CD4-positive, alpha-beta T cell (primary cell): ENCODE measurements around the gene LRRN3. TPM values are rescaled to one million over a fixed set of nuclear protein-coding genes. Genes with fewer than 3 reads are reported as not detected.

Experiments
- ATAC-seq: fragments of 200-7000 bp; cut with Tn5 transposase; one replicate; pipeline ENCODE4 v1.10.0; 2022; ENCODE audit warnings: mild to moderate bottlenecking; ENCODE audit not compliant: poor library complexity
- CTCF ChIA-PET: fragments of 350-600 bp; sonication (Branson Sonifier 250); formaldehyde crosslinking; loops from one replicate; lab custom pipeline; 2021; ENCODE audit warnings: antibody characterized with exemption, inconsistent platforms; lab: Charles Lee
- POLR2A ChIA-PET: fragments of 350-600 bp; sonication (Branson Sonifier 250); formaldehyde crosslinking; loops from one replicate; lab custom pipeline; 2021; ENCODE audit warnings: antibody characterized with exemption, inconsistent platforms; lab: Charles Lee
- DNase-seq, 14 experiments: peaks; one replicate each; pipeline ENCODE4 v3.0.0-alpha.2; 2013 to 2020; ENCODE audit warnings: mixed read lengths in 2 of 14
- H3K27ac ChIP-seq, 2 donors: one replicate each; pipeline versions ENCODE4 v1.5.1 to v1.7.0; 2013; ENCODE audit warnings: low read length in 2 of 2, low read depth in 1 of 2, mild to moderate bottlenecking in 1 of 2
- H3K27me3 ChIP-seq, 2 experiments: 1 replicate in 1 of 2; 2 replicates in 1 of 2; pipeline versions ENCODE4 v1.6.1 to v1.7.0; 2013; ENCODE audit warnings: low read length in 2 of 2, control low read depth in 1 of 2, mild to moderate bottlenecking in 1 of 2, moderate library complexity in 1 of 2; ENCODE audit not compliant: insufficient read depth in 2 of 2, control insufficient read depth in 1 of 2
- H3K36me3 ChIP-seq: one replicate; pipeline ENCODE4 v1.6.1; 2013; ENCODE audit warnings: low read length, control low read depth; ENCODE audit not compliant: insufficient read depth
- H3K4me1 ChIP-seq: one replicate; pipeline ENCODE4 v1.6.1; 2013; ENCODE audit warnings: low read length, control low read depth; ENCODE audit not compliant: insufficient read depth
- H3K4me3 ChIP-seq: one replicate; pipeline ENCODE4 v1.5.1; 2013; ENCODE audit warnings: mild to moderate bottlenecking, low read length, moderate library complexity
- H3K9me3 ChIP-seq, 2 experiments: 1 replicate in 1 of 2; 2 replicates in 1 of 2; pipeline versions ENCODE4 v1.6.1 to v1.7.0; 2013; ENCODE audit warnings: low read length in 2 of 2, mild to moderate bottlenecking in 2 of 2, control low read depth in 1 of 2, moderate library complexity in 1 of 2; ENCODE audit not compliant: control insufficient read depth in 1 of 2, insufficient read depth in 1 of 2
- H3K27ac Mint-ChIP-seq: one replicate; pipeline ENCODE4 v1.8.0; 2020; ENCODE audit warnings: mixed read lengths
- H3K27me3 Mint-ChIP-seq: one replicate; pipeline ENCODE4 v1.8.0; 2021; ENCODE audit warnings: mixed read lengths
- H3K36me3 Mint-ChIP-seq: one replicate; pipeline ENCODE4 v1.8.0; 2021; ENCODE audit warnings: low read depth, mixed read lengths
- H3K4me1 Mint-ChIP-seq: one replicate; pipeline ENCODE4 v1.8.0; 2021; ENCODE audit warnings: low read depth, mixed read lengths
- H3K4me3 Mint-ChIP-seq: one replicate; pipeline ENCODE4 v1.8.0; 2020; ENCODE audit warnings: mild to moderate bottlenecking, mixed read lengths
- H3K9me3 Mint-ChIP-seq: one replicate; pipeline ENCODE4 v1.8.0; 2020; ENCODE audit warnings: mixed read lengths
- intact Hi-C, 2 experiments: fragments of 100-400 bp; cut with DNase I in 1 of 2; cut with micrococcal nuclease in 1 of 2; formaldehyde crosslinking; loops; one replicate each; pipeline versions ENCODE4 v1.15.1 to v1.9.0; 2023 to 2025; cut with DNase I, micrococcal nuclease
- total RNA-seq, 174 experiments: library from RNA in 2 of 174; stranded (reverse) in 2 of 174; gene quantifications; one replicate each; pipeline ENCODE4 v1.2.3 and lab custom pipeline; 2021 to 2026
- TF ChIP-seq, protein P1 (sequence below): fragments of 200-600 bp; IDR thresholded peaks from one replicate; pipeline ENCODE4 v1.8.0; 2022; ENCODE audit warnings: antibody characterized with exemption, mild to moderate bottlenecking

Gene LRRN3
- total RNA-seq, 2 experiments from 2014 or later = 3.8 to 6.0 TPM

DNA sequence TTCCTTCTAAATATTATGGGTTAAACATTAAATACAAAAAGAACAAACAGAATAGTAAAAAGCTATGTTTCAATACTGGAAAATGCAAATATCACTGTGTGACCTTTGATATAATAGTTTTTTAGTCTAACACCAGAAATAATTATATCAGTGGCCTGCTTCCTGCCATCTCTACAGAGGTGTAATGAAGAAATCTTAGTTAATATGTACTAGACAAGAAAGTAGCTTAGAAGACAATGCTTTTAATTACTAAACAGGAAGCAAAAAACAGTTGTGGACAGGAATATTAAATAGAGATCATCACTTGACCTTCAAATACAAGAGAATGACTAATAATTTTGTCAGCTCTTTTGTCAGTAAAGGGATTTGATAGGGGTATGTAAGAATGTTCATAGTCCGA is 47.4 kb upstream of the LRRN3 start:
- no peaks in the 10 kb centered on the region for H3K27me3 Mint-ChIP-seq
- H3K9me3 ChIP-seq = no peaks in the 10 kb centered on the region
- H3K4me3 ChIP-seq = no peak overlapping the region
- ATAC-seq (no peak), DNase-seq (no peak)
- intact Hi-C loops = loop anchor here in 1 of 2 experiments (5.0 kb wide), 1 partner anchor 34 kb away; no protein-coding TSS in a partner anchor
- no peaks in the 10 kb centered on the region for H3K36me3 Mint-ChIP-seq
- no peak overlapping the region for H3K27ac ChIP-seq
- ChIA-PET CTCF (interaction anchor here (1.8 kb wide), 1 partner anchor 47 kb away, joined by 5 read pairs; the partner anchor contains the start of gene LRRN3), POLR2A (interaction anchor here (0.7 to 0.8 kb wide), 2 partner anchors 10 to 14 kb away, joined by 3 read pairs; no protein-coding TSS in a partner anchor)
- TF ChIP-seq, protein P1, sequence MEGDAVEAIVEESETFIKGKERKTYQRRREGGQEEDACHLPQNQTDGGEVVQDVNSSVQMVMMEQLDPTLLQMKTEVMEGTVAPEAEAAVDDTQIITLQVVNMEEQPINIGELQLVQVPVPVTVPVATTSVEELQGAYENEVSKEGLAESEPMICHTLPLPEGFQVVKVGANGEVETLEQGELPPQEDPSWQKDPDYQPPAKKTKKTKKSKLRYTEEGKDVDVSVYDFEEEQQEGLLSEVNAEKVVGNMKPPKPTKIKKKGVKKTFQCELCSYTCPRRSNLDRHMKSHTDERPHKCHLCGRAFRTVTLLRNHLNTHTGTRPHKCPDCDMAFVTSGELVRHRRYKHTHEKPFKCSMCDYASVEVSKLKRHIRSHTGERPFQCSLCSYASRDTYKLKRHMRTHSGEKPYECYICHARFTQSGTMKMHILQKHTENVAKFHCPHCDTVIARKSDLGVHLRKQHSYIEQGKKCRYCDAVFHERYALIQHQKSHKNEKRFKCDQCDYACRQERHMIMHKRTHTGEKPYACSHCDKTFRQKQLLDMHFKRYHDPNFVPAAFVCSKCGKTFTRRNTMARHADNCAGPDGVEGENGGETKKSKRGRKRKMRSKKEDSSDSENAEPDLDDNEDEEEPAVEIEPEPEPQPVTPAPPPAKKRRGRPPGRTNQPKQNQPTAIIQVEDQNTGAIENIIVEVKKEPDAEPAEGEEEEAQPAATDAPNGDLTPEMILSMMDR = no peak
- no peaks in the 10 kb centered on the region for H3K36me3 ChIP-seq
- no peaks in the 10 kb centered on the region for H3K4me1 ChIP-seq
- no peaks in the 10 kb centered on the region for H3K9me3 Mint-ChIP-seq
- H3K27ac Mint-ChIP-seq = no peak overlapping the region
- no peak overlapping the region for H3K4me3 Mint-ChIP-seq
- peaks cover 16% of the 10 kb centered on the region for H3K4me1 Mint-ChIP-seq
- H3K27me3 ChIP-seq = no peaks in the 10 kb centered on the region

DNA sequence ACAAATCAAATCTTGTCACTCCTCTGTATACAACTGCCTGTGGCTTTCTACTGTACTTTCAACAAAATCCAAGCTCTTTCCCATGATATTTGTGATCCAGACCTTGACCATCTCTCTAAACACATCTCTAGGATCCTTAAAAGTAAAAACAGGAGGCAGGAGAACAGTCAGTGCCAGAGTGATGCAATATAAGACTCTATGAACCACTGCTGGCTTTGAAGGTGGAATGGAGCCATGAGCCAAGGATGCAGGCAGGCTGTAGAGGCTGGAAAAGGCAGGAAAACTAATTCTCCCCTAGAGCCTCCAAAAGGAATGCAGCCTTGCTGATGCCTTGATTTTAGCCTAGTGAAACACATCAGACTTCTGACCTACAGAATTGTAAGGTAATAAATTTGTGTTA is 45.5 kb upstream of the LRRN3 start:
- CTCF ChIA-PET = no interaction called here
- Mint-ChIP-seq H3K4me3 (no peak overlapping the region), H3K36me3 (no peaks in the 10 kb centered on the region), H3K27me3 (no peaks in the 10 kb centered on the region), H3K9me3 (no peaks in the 10 kb centered on the region), H3K4me1 (peaks cover 18% of the 10 kb centered on the region), H3K27ac (no peak overlapping the region)
- DNase-seq (no peak), ATAC-seq (no peak)
- Histone ChIP-seq H3K27me3 (no peaks in the 10 kb centered on the region), H3K9me3 (no peaks in the 10 kb centered on the region), H3K4me1 (no peaks in the 10 kb centered on the region), H3K4me3 (no peak overlapping the region), H3K36me3 (no peaks in the 10 kb centered on the region), H3K27ac (no peak overlapping the region)
- TF ChIP-seq, protein P1 = no peak
- intact Hi-C loops = no loop called here
- POLR2A ChIA-PET = no interaction called here

DNA sequence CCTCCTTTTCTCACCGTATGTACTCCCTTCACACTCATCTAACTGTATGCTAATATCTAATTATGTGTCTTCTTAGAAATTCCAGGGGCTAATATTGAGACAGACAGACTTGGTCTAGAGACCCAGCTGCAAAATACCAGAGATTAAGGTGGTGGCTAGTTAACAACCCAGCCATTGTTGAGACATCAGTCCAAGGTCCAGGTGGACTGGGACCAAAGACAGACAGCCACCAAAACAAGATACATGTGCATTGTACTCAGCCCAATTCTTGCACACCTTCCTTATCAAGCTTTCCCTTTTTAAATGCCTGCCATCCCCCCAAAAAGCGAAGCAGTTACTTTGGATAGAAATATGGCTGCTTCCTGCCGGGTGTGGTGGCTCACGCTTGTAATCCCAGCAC is 43.3 kb upstream of the LRRN3 start:
- POLR2A ChIA-PET = interaction anchor here (0.8 kb wide), 1 partner anchor 35 kb away, joined by 3 read pairs; no protein-coding TSS in a partner anchor

More for the DNA sequence above, 43.3 kb upstream of the LRRN3 start:
- H3K36me3 ChIP-seq = no peaks in the 10 kb centered on the region
- H3K27ac ChIP-seq = no peak overlapping the region
- Mint-ChIP-seq H3K4me3 (no peak overlapping the region), H3K27ac (no peak overlapping the region), H3K9me3 (no peaks in the 10 kb centered on the region), H3K4me1 (peaks cover 22% of the 10 kb centered on the region), H3K27me3 (no peaks in the 10 kb centered on the region), H3K36me3 (no peaks in the 10 kb centered on the region)
- ATAC-seq (no peak), DNase-seq (no peak)
- H3K4me1 ChIP-seq = no peaks in the 10 kb centered on the region
- TF ChIP-seq, protein P1 = no peak
- intact Hi-C loops = no loop called here
- H3K9me3 ChIP-seq = no peaks in the 10 kb centered on the region
- H3K27me3 ChIP-seq = no peaks in the 10 kb centered on the region
- no peak overlapping the region for H3K4me3 ChIP-seq
- CTCF ChIA-PET = no interaction called here
